ENCODE data around the gene PPARG. TPM values are rescaled to one million over a fixed set of nuclear protein-coding genes. Genes with fewer than 3 reads are reported as not detected.

Gene PPARG
- polyA plus RNA-seq, 4 donors, result 24.6 to 37.3 (median 27.9) TPM

DNA sequence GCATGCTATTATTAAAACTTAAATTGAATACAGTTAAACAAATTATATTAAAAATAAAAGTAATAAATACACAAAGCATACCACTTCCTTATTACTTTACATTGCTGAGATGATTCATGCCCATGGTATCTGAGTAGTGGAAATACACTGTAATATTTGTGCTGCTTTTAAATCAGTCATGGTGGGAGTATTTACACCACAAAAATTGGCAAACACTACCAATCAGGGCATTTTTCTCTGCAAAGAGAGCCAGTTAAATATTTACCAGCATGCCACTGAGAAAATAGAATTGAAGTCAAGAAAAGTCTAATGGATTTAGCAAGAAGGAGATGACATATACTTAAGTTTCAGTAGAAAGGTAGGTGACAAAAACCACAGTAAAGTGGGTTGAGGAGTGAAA, 19.6 kb downstream of the PPARG start:
- DNase-seq (ENCODE audit: low read depth in 4 of 4, low spot score in 3 of 4), result no peak

DNA sequence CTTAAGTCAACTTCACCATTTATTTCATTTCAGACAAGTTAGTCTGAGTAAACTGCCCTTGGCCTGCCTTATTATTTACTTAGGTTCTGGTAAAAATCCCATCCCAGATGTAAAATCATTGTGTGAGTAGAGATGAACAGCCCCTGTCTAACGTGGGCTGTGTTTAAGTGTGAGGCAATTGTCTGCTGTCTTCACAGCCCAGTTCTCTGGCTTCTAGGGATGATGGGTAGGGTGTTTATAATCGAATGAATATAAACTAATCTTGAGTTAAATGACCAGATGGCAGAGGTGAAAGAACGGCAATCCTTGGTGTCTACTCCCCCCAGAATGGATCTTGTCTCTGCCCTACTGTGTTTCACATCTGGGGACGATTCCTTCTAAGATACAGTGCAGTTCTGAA, 20.8 kb downstream of the PPARG start:
- no peak for DNase-seq (ENCODE audit: low read depth in 4 of 4, low spot score in 3 of 4)

DNA sequence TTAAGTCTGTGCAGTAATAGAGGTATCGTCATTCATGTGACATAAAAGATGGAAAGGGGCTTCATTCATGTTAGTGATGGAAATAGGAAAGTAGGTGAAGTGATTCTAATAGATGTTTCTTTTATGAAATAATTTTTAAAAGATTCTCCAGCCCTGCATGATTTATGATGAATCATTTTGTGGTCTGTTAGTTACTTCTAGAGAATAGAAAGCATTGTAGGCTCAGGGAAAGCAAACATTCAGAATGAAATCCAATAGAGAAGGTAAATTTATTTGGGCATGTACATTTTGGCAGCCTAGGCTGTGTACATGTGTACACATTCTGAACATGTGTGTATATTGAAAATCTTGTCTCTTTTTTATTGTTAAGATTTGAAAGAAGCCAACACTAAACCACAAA, 23.1 kb downstream of the PPARG start:
- DNase-seq (ENCODE audit: low read depth in 4 of 4, low spot score in 3 of 4), result no peak

DNA sequence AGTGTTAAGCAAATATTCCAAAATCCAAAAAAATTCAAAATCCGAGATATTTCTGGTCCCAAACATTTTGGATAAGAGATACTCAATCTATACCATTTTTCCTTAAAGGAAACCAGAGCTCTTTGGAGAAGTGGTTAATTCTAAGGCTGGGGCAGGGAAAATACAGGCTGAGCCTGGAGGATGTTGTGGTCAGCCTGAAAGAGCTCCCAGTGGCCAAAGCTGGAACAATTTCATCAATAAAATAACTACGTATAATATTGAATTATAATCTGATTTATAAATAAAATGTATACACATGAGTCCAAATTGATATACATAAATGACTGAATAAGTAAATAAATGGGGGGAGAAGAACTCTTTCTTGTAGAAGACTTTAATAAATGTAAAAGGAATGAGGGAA, 24.6 kb downstream of the PPARG start:
- no peak for DNase-seq (ENCODE audit: low read depth in 4 of 4, low spot score in 3 of 4)

DNA sequence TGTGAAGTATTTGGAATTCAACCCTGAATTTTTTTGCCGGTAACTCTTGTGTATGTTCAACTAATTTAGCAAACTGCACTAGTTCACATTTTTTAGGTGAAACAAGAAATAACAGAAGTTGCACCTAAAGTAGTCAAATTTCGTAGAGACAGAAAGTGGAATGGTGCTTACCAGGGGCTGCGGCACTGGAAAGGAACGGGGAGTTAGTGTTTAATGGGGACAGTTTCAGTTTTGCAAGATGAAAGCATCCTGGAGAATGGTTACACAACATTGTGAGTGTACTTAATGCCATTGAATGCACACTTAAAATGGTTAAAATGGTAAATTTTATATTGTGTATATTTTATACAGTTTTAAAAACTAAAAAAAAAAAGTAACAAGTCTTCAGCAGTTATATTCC, 27.4 kb downstream of the PPARG start:
- DNase-seq (ENCODE audit: low read depth in 4 of 4, low spot score in 3 of 4), result no peak

DNA sequence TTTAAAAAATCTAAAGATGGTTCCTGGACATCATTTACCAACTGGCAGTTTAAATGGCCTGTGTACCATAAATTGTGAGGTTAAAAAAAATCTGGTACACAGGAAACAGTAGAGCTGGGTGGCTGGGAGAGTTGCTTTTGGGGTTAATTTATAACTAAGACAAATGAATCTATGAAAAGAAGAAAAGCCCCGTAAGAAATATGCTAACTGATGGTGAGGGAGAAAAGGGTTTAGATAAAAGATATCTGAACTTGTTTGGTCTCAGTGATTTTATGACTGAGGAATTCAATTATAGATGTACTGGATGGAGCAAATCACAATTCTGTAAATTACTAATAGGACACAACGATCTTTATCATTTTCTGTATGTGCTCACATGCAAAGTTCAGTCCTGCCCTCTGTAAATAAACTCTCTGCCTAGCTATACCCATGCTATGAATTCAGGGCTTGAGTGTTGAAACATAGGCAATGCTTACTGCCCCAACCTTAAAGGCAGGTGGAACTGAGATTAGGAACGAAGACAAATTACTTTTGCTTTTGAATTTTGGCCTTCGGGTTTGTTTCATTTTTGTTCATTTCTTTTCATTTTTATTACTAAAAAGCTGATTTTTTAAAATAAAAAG, 28.0 kb downstream of the PPARG start:
- DNase-seq (ENCODE audit: low read depth in 4 of 4, low spot score in 3 of 4), result no peak

DNA sequence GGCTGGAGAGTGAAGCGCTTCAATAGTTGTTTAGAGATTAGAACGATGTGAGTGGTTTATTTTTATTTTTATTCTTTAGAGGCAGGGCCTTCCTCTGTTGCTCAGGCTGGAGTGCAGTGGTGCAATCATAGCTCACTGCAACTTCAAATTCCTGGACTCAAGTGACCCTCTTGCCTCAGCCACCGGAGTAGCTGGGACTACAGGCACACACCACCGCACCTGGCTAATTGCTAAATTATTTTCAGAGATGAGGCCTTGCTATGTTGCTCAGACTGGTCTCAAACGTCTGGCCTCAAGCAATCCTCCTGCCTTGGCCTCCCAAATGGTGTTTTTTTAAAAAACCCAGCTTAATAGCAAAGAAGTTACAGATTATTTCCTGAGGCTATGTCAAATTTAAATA, 29.0 kb downstream of the PPARG start:
- no peak for DNase-seq (ENCODE audit: low read depth in 4 of 4, low spot score in 3 of 4)

DNA sequence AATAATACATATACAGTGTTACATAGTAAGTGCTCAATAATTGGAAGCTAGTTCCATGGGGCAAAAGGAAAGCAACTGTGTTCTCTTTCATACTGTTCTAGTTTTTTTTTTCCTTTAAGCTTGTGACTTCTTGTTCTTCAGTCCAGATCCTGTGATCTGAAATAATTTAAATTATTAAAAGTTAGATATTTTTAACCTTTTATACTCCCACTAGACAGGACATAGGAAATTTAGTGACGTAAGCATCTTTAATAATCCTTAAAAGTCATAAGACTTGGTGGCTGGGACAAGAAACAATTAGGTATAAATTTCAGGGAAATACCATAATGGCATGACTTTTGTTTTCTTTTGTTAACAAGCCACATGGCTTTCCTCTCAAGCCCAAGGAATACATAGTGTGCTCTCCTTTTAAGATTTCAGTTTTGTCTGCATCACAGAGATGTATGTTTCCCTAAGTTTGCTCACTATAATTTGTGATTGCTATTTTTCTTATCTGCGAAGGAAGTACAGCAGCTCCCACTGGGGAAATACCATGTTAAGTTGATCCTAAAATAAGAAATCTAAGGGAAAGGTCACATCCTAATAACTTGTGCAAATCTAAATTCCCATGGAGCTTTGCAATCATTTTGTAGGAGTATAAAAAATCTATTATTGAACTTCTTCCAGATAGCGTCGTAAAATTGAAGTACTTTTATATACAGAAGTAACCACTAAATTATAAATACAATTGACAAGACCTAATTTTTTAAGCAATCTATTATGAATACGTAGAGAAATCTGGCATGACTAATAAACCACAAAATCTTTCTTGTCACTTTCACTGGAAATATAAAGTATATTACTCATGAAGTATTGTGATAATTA, 30.1 kb downstream of the PPARG start:
- no peak for DNase-seq (ENCODE audit: low read depth in 4 of 4, low spot score in 3 of 4)

DNA sequence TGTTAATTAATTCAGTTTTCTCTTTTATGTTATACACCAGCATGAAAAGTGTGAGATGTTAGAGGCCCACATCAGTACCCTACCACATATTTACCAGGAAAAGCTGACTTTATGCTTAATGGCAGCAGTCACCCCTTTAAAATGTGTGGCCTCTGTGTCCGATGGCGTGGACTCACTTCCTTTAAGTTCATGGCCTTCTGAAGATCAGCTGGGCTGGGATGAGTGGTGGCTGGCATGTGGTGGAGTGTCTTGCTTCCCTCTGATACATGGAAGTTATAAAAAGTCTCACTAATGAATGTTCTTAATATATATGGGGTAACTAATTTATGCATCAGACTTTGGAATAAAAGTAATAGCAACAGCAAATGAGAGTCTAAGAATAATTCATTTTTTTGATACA, 32.1 kb downstream of the PPARG start:
- DNase-seq (ENCODE audit: low read depth in 4 of 4, low spot score in 3 of 4), result no peak

DNA sequence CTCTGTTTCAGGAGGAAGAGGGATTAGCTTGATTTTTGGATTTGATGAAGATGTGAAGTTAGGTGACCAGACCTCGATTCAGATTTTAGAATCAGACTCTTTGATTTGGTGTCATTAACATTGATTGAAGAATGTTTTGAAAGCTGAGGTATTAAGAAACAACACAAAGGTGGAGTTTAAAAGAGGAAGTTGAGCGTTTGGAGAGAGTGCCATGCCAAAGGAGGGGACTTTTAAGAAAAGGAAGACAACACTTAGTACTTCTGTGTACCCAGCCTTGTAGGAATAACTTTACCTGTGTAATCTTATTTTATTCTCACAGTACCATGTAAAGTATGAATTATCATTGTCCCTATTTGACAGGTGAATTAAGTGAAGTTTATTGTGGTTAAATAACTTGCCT, 34.4 kb downstream of the PPARG start:
- DNase-seq (ENCODE audit: low read depth in 4 of 4, low spot score in 3 of 4), result no peak

DNA sequence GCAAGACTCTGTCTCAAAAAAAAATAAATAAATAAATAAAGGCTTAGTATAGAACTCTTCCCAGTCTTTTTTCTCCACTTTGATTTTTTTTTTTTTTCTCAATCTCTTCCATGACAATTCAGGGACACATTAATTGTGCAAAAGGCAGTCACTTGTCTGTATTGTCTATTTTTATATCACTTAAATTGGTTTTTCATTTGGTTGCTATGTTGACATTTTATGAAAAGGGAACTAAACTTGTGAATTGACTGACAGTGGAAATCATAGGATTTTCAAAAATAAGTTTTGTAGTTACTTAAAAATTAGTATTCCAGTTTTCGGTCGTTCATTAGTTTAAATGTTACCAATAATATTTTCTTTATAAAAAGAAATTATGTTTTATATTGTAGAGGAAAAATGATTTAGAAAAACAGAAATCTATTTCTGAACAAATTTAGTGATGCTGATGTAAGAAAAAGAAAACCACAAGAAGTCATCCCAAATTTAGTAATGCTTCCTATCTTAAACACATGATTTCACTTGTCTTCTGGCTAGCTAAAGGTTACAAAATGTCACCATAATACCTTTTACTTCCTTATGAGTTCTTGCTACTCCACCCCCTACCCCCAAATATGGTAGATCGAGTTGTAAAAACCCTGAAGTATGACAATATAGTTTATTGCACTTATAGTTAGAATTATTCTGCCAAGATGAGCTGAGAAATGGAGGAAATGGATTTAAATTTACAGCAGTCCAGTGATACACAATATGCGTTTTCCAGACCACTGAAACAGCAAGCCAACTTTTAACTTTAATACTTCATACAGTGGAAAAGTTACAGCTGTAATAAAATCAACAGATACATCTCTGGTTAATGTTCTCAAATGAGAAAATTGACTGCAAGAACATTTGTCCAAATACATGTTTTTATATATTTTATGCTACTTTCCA, 37.0 kb downstream of the PPARG start:
- no peak for DNase-seq (ENCODE audit: low read depth in 4 of 4, low spot score in 3 of 4)

DNA sequence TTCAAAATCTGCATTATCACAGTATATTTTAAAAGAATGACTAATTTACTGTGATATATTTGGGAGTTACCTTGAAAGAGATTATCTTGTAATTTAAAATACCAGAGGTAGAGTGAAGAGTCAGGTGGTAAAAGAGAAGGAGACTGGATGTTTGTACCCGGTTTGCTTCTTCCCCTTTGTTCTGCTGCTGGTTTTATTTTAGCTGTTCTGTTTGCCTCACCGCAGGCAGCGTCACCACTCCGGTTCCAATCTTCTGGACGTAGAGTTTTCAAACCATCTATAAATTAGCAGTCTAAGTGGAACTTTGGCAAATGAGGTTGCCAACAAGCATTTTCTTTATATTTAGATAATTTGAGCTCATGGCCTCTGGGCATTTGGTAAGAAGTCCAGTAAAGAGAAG, 38.2 kb downstream of the PPARG start:
- DNase-seq (ENCODE audit: low read depth in 4 of 4, low spot score in 3 of 4), result no peak

DNA sequence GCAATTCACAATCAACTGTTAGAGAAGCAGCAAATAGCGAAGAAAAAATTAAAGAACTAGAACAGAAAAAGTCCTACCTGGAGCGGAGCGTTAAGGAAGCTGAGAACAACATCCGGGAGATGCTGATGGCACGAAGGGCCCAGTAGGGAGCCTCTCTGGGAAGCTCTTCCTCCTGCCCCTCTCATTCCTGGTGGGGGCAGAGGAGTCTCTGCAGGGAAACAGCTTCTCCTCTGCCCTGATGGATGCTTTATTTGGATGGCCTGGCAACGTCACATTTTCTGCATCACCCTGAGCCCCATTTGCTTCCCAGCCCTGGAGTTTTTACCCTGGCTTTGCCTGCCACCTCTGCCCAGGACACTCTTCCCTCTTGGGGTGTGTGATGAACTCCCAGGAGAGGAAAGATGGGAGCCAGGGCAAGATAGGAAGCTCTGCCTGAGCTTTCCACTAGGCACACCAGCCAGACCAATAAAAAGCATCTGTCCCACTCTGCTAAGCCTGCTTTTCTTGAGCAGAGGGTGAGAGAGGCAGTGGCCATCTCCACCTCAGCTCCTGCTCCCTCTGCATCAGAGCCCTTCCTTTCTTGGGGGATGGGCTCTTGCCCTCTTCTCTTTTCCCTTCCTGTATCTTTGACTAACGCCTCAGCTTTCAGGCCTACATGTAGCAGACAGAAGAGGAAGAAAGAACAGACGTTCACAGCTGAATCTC, 39.4 kb downstream of the PPARG start:
- DNase-seq (ENCODE audit: low read depth in 4 of 4, low spot score in 3 of 4), result no peak

DNA sequence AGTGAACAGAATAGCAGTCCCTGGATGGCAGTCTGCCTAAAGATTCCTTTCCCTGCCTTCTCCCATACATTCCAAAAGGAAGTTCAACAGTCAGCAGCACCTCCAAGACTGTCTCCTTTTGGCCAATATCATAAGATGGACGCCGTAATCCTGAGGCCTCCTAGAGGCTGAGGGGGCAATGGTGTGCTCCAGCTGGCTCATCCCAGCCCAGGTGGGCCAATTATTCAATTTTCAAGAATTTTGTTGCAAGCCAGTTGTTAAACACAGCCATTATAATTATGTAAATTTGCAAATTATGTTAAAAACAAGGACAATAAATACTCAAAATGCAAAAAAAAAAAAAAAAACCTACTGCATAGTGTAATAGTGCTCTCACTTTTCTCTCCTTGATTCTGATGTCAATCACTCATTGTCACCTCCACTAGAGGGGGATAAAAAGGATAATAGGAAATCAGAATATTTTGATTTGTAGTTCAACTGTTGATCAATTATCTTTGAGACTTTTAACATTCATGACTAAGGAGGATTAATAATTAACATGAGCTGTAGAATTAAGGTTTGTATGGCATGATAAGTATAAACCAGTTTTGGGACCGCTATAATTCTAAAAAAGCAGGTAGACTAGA, 40.1 kb downstream of the PPARG start:
- no peak for DNase-seq (ENCODE audit: low read depth in 4 of 4, low spot score in 3 of 4)

DNA sequence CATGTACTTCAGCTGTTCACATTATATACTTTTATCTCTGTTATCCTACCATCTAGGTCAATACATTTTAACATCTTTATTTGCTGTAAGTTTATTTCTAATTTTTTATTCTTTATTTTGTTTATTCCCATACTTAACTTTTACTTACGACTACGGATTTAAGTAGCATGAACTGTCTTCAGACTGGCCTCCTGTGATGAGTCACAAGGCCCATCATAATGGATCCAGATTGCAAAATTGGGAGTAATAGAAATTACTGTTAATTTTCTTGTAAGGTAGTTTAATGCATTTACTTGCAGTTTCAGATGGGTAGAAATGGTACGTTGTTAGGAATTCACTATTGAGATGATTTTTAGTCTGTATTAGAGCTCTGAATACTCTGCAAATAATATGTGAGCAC, 45.9 kb downstream of the PPARG start:
- no peak for DNase-seq (ENCODE audit: low read depth in 4 of 4, low spot score in 3 of 4)

DNA sequence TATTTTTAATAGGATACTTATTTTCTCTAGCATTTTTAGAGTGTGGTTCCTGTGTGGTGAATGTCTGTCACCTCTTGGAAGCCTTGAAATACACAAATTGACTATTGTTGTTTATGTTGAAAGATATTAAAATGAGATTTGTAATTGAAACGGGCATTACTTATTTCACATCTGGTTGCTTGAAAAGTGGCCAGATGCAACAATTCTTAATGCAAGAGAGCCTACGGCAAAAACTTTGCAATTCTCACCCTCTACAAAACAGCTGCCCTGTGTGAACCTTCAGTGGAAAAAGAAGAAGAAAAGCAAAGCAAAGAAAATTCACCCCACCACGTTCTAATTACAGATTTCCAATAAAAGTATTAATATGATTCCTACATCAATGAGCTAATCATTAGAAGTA, 46.6 kb downstream of the PPARG start:
- DNase-seq (ENCODE audit: low read depth in 4 of 4, low spot score in 3 of 4), result no peak

DNA sequence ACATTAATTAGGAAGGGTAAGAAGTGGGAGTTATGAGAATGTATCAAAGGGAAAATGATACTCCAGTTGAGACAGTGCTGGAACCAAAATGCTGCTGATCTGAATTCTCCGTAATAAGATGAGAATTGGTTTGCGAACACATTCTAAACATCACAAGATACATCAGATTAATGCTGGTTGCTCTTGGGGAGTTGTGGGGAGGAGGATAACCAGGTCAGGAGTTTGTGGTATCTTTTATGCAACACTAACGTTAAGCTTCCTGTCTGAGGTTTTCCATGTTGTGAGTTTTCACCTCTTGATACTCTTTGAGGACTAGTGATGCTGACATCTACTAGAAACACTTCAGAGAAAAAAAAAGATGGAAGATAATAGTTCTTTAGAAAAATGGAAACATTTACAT, 47.2 kb downstream of the PPARG start:
- no peak for DNase-seq (ENCODE audit: low read depth in 4 of 4, low spot score in 3 of 4)

DNA sequence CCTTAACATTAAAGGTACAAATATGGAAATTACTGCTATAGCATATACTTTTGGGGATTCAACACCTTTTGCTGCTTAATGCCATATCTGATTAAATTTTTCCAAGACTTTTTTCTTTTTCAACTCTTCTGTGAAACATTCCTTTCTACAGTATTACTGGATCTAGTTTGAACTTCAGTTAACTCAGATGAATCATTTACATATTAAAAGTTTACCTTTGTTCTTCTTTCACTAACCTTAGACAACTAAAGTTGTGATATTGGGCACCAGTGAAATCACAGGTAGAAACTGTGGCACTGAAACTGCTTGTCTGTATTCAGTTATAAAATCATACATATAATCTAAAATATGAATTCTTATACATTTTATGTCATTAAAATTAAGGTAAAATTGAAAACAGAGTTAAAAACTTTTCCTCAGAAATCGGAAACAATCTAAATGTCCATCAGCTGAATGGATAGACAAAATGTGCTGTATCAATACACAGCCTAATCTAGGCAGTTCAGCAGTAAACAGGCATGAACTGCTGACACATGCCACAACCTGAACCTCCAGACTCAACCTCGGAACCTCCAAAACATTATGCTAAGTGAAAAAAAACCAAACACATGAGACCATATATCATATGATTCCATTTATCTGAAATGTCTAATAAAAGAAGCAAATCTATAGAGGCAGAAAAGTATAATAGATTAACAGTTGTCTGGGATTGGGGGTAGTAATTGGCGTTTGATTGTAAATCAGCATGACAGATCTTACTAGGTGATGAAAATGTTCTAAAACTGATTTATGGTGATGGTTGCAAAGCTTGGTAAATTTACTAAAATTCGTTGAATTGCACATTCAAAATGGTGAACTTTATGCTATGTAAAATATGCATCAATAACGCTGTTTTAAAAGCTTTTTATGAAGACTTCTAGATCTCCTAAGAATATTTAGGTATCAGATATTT, 50.0 kb downstream of the PPARG start:
- no peak for DNase-seq (ENCODE audit: low read depth in 4 of 4, low spot score in 3 of 4)

All from right renal pelvis (tissue), 4 donors.